Osteocyte (in vitro differentiated cells): ENCODE measurements around the gene TRIO. TPM values are rescaled to one million over a fixed set of nuclear protein-coding genes. Genes with fewer than 3 reads are reported as not detected.

Source experiments
- DNase-seq: peaks from one replicate; pipeline ENCODE4 v3.0.0; 2021; ENCODE audit warnings: mixed read lengths; ENCODE audit not compliant: unreplicated experiment; ENCODE audit errors: extremely low spot score
- H3K27ac Mint-ChIP-seq: one replicate; pipeline ENCODE4 v1.8.0; 2021; ENCODE audit warnings: mild to moderate bottlenecking, mixed read lengths; ENCODE audit not compliant: unreplicated experiment
- H3K27me3 Mint-ChIP-seq: one replicate; pipeline ENCODE4 v1.8.0; 2021; ENCODE audit warnings: mixed read lengths; ENCODE audit not compliant: unreplicated experiment
- H3K36me3 Mint-ChIP-seq: one replicate; pipeline ENCODE4 v1.8.0; 2021; ENCODE audit warnings: mixed read lengths; ENCODE audit not compliant: unreplicated experiment
- H3K4me1 Mint-ChIP-seq: one replicate; pipeline ENCODE4 v1.8.0; 2021; ENCODE audit warnings: mixed read lengths; ENCODE audit not compliant: unreplicated experiment
- H3K4me3 Mint-ChIP-seq: one replicate; pipeline ENCODE4 v1.8.0; 2021; ENCODE audit warnings: mild to moderate bottlenecking, moderate library complexity, mixed read lengths; ENCODE audit not compliant: unreplicated experiment
- H3K9me3 Mint-ChIP-seq: one replicate; pipeline ENCODE4 v1.8.0; 2021; ENCODE audit warnings: mixed read lengths; ENCODE audit not compliant: unreplicated experiment
- CTCF ChIP-seq: fragments of 200-600 bp; sonication (generic); IDR thresholded peaks from 2 replicates; pipeline ENCODE4 v1.5.0; 2021; ENCODE audit warnings: antibody characterized with exemption, mild to moderate bottlenecking, moderate library complexity
- total RNA-seq: library from RNA; stranded (reverse); gene quantifications from 2 replicates; pipeline ENCODE4 v1.2.1, GENCODE V29; 2021

The TRIO gene
- total RNA-seq, 1 donor from 2014 or later = 336 TPM

GRCh38 chr5:14397717-14398116, 254.6 kb downstream of the TRIO start:
- Mint-ChIP-seq H3K4me3 (no peak overlapping the region), H3K36me3 (peaks cover 27% of the 10 kb centered on the region), H3K27me3 (no peaks in the 10 kb centered on the region), H3K9me3 (no peaks in the 10 kb centered on the region), H3K4me1 (peaks cover 43% of the 10 kb centered on the region), H3K27ac (peak overlapping the region; percentile 81)
- no peak for TF ChIP-seq CTCF
- DNase-seq = no peak

GRCh38 chr5:14399054-14399692, 256.0 kb downstream of the TRIO start:
- Mint-ChIP-seq H3K36me3 (peaks cover 22% of the 10 kb centered on the region), H3K27ac (peak overlapping the region; percentile 57), H3K4me3 (no peak overlapping the region), H3K27me3 (no peaks in the 10 kb centered on the region), H3K9me3 (no peaks in the 10 kb centered on the region), H3K4me1 (peaks cover 43% of the 10 kb centered on the region)
- peak; percentile 81 for TF ChIP-seq CTCF
- DNase-seq = no peak

GRCh38 chr5:14400085-14400484, 256.9 kb downstream of the TRIO start:
- no peak overlapping the region for H3K4me3 Mint-ChIP-seq
- H3K9me3 Mint-ChIP-seq = no peaks in the 10 kb centered on the region
- H3K36me3 Mint-ChIP-seq = peaks cover 25% of the 10 kb centered on the region
- no peaks in the 10 kb centered on the region for H3K27me3 Mint-ChIP-seq
- DNase-seq = no peak
- peaks cover 48% of the 10 kb centered on the region for H3K4me1 Mint-ChIP-seq
- H3K27ac Mint-ChIP-seq = peak overlapping the region; percentile 53
- no peak for TF ChIP-seq CTCF

- no peak for DNase-seq
- Mint-ChIP-seq H3K4me3 (no peak overlapping the region), H3K27me3 (no peaks in the 10 kb centered on the region), H3K27ac (peak overlapping the region; percentile 33), H3K36me3 (peaks cover 30% of the 10 kb centered on the region), H3K4me1 (peaks cover 52% of the 10 kb centered on the region), H3K9me3 (no peaks in the 10 kb centered on the region)
- TF ChIP-seq CTCF = no peak
Measured at GRCh38 chr5:14400611-14401010, 257.5 kb downstream of the TRIO start.

GRCh38 chr5:14401639-14402038, 258.5 kb downstream of the TRIO start:
- Mint-ChIP-seq H3K27me3 (no peaks in the 10 kb centered on the region), H3K9me3 (no peaks in the 10 kb centered on the region), H3K4me1 (peaks cover 52% of the 10 kb centered on the region)

More at GRCh38 chr5:14401639-14402038, 258.5 kb downstream of the TRIO start:
- Mint-ChIP-seq H3K36me3 (peaks cover 31% of the 10 kb centered on the region), H3K27ac (peak overlapping the region; percentile 62), H3K4me3 (no peak overlapping the region)
- no peak for TF ChIP-seq CTCF
- DNase-seq = no peak
